HG02763 (cell line): ENCODE results near the gene MAPKAP1.

Source experiments
- ATAC-seq: cut with Tn5 transposase; IDR thresholded peaks from one replicate; pipeline ENCODE4 v1.9.1; 2021; ENCODE audit warnings: mild to moderate bottlenecking, moderate library complexity; ENCODE audit not compliant: unreplicated experiment

Gene MAPKAP1

DNA sequence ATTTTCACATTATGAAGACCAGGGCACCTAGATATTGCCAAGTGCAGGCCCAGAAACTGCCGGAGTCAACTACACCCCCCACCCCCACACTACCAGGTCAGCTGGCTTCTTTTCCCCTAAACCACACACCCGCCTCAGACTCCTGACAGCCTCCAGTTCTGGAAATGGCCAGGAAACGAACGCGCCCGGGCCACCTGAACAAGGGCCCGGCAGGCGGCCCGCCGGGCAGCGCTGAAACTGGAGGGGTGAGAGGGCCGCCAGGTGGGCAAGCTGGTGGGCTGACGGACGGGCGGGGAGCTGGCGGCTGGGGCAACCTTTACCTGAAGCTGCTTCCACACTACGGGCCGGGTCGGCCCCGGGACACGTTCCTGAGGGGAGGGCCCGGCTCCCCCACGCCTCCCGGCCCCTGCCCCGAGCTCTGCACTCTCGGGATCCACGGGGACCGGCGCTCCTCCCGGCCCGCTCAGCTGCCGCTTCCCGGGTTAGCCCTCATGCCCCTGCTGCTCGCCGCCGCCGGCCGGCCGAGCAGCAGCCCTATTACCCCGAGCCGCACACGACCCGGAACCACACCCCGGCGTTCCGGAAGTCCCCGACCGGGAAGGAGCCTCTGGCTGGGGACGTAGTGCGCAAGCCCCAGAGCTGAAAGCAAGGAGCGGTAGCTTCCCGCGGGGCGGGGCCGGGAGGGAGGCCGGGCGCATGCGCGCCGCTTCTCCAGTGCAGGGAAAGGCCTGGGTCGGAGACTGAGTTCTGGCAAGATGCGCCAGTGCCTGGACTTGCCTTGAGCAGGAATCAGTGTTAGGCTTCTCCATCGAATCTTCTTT lies at the start of gene MAPKAP1:
MAPKAP1 (minus strand) TSS at position 558 of the 821 bp plus-strand sequence. CDS start 34,634 bp downstream, outside the sequence.
- peak; percentile 89 for ATAC-seq

DNA sequence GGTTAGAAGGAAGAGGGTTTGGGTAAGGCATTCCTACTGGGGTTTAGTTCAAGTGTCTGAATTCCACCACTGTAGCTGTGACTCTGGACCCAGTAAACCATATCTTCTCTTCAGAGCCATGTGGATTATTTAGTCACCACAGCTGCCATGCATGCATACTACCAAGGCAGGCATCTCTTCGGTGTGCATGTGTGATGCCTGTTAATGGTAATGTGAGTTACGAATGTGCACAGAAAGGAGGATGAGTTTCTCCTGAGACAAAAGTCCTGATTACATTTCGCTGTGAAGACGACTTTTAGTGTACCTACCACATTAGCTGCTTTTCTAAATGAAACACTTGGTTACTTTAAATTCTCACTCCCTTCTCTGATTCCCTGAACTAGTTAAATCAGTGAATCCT lies 49.5 kb upstream of the MAPKAP1 start:
- ATAC-seq: no peak

DNA sequence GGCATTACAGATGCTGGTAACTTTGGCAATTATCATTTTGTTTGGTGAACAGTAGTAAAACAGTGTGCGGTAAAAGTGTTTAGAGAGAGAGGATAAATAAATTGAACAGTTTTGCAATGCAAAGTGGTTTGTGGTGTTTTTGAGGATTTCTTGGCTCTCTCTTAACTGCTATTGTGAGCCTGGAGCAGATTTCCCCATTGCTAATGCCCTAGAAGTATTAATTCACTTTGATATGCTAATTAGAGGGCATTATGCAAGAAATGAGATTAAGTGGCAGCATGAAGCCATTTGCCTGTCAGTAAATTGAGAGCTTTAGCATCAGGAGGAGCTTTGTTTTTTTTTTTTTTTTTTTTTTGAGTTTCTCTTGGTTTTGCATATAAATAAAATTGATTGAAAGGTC lies 48.3 kb upstream of the MAPKAP1 start:
- ATAC-seq: no peak

DNA sequence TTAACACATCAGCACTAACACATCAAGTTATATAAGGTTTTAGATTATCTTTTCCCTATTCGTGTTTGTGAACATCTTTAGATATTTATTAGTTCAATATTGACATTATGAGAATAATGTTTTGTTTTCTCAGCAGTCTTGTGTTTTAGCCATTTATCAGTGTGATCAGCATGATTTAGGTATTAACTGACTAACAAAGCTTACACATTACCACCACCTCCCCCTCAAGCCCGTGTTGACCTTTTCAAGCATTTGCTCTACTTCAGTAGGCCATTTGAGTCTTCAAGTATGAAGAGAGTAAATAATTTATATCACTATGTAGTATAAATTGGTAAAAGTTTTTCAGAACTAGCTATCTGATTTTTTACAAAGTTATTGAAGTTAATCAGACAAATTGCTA lies 47.1 kb upstream of the MAPKAP1 start:
- no peak for ATAC-seq

DNA sequence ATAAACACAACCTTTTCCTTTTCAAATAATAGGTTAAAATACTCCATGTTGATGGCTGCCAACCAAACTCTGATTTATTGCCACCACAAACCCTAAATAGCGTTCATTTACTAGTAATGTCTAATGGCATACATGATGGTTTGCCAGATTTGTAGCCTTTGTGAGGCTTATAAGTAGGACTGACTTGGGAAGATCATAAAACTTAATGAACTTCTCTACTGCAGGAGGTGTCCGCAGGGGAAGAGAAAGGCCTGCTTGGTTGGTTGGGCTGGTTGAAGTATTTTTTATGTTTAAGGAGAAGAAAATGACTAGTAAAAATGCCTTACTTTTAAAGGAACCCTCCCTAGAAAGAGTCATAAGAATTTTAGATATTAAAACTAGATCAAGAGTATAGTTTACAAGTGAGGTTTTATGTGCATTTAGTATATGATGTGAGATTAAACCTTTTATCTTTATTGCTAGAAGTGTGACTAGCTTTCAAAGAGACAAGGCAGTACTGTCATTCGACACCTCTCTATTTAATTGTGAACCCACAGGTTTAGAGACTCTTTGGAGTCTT lies 45.1 kb upstream of the MAPKAP1 start:
- ATAC-seq: no peak

DNA sequence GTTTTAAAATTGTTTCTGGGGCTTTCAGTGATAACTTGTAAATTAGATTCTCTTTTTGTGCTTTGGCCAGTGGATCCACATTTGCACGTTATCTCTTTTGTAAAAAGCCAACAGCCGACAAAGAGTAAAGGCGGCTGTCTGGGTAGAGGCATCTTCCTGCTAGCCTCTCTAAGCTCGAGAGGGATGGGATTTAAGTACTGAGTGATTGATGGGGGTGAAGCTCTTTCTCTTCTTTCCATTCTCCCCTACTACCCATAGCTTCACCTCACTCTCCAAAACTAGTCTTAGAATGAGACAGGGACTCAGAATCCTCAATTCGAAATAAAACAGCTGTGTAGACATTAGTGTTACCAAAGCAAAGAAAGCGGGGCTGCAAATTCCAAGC lies 43.6 kb upstream of the MAPKAP1 start:
- no peak for ATAC-seq

DNA sequence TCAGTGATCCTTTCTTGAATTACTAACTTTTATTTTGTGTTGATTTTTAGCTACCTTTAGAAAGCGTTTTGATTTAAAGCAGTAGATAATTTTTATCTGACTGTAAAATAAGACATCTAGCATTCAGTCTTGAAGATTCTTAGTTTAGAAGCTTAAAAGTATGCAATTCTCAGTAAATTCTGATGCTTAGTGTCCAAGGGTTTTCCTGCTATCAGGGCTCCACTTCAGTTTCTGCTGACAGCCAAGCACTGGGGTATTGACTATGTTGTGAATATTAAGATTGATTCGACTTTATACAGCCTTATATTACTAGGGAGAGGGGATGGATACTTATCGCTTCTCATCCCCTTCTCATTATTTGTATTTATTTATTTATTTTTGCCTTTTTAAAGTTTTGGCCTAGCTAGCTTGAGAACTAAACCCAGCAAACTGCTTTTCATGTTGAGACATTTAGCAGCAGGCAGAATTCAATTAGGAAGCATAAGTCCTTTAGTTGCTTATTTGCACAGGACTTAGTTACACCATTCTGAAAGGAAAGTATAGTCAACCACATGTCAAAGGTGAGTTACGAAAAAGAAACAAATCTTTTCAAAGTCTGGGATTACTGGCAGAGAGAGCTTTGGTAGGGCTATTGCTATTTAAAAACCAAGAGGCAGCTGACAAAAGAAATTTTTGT lies 43.1 kb upstream of the MAPKAP1 start:
- ATAC-seq: no peak

DNA sequence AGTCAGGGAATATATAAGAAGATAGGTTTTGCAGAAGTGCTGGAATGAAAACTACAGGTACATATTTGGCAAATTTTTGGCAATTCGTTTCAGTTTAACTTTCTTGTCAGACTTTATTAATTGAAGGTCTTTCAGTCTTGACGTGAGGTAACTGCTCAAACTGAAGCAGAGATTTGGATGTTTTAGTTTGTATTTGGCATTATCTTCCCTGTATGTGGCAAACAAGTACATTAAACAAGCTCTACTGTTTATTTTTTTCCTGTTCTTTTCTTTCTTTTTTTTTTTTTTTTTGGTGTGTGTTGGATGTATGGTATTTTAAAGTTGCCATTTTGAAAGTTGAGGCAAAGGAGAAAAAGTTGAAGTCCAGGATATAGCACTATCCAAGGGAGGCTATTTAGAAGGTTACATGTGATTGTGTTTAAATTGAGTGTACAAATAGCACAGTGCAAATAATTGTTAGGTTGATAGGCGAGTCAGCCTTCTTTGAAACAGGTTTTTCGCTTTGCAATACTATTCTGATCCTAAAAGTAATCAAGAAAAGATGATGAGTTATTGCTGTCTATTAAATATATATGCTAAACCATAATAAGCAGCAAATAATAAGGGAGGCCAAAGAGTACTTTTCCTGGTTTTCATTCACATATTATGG lies 42.4 kb upstream of the MAPKAP1 start:
- no peak for ATAC-seq

DNA sequence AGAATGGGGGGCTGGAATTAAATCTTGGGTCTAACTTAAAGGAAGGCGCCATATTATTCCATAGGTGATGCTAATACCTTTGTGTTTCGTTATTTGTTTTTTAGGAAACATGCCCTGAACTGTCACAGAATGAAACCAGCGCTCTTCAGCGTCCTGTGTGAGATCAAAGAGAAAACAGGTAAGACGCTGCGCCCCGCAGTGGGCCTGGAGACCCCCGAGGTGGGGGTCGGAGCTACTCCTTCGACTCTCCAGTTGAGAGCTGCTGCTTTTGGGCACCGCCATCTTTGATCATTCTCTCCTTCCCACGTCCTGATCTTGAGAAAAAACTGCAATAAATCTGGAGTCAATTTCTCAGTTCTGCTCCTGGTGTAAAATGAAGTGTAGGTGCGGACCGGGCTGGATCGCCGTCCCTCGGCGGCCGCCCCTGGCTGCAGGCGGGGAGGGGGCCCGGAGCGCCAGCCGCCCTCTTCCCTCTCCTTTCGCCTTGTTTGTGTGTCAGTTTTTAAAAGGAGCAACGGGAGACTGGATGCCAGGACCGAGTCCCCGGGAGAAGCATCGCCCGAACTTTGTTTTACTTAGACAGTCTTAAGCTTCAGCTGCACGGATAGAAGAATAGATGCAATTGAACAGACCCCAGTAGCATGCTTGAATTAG lies 41.6 kb upstream of the MAPKAP1 start:
- ATAC-seq: no peak

DNA sequence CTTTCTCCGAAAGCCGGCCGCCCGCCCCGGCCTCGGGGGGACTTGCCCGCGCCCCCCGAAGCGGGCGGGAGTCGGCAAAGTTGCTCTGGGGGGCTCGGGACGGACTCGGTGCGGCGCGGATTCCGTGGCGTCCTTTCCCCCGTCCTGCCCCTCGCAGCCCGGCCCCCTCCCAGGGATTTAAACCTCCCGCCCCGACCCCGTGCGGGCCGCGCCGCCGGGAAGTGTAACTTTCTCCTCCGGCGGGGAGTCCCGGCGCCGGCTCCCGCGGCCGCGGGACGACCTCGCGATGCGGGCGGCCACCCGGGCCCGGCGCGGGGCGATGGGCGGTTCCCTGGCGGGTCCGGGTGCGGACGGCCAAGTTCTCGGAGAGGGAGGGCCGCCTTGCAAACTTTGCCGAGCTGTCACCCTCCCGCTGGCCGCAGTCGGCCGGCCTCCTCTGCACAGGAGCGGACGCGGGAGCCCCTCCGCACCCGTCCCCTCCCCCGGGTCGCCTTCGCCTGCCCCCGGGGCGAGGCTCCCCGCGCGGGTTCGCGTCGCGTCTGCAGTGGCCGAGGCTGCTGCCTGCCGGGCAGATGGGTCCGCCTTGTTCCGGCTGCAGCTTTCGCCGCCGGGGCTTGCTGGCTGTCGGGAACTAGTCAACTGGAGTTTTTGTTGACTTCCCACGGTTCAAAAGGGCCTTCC lies 40.9 kb upstream of the MAPKAP1 start:
- ATAC-seq: no peak

DNA sequence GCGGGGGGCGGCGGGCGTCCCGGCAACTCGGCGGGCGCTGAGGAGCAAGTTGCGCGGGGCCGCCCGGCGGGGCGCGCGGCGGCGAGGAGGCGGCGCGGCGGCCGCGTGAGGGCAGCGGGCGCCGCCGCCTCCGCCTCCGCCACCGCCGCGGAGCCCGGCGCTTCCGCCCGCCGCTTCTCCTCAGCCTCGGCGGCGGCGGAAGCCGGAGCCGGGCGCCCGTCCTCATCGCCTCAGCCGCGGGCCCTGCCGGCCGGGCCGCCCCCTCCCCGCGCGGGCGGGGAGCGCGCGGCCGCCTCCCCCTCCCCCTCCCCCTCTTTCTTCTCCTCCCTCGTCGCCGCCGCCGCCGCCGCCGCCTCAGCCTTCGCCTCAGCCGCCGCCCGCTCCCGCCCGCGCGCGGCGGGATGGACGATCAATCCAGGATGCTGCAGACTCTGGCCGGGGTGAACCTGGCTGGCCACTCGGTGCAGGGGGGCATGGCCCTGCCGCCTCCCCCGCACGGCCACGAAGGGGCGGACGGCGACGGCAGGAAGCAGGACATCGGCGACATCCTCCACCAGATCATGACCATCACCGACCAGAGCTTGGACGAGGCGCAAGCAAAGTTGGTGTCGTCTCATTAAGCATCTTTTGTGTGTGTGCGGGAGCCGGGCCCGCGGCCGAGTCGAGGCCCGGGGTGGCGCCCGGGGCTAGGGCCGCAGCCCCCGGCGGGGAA lies 40.2 kb upstream of the MAPKAP1 start, which contains the start of gene PBX3:
PBX3 (plus strand) TSS at position 321 of the 712 bp plus-strand sequence.
- peak; percentile 20 for ATAC-seq

DNA sequence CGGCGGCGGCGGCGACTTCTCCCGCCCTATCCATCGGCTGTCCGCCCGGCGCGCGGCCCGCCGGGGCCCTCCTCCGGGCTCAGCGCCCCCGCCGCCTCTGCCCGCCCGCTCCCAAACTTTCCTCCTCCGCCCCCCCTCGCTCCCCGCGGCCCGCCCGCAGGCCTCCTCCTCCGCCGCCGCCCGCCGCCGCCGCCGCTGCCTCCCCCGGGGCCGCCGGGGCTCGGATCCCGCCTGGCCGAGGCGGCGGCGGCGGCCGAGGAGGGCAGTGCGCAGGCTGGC lies 39.7 kb upstream of the MAPKAP1 start:
- ATAC-seq: no peak

DNA sequence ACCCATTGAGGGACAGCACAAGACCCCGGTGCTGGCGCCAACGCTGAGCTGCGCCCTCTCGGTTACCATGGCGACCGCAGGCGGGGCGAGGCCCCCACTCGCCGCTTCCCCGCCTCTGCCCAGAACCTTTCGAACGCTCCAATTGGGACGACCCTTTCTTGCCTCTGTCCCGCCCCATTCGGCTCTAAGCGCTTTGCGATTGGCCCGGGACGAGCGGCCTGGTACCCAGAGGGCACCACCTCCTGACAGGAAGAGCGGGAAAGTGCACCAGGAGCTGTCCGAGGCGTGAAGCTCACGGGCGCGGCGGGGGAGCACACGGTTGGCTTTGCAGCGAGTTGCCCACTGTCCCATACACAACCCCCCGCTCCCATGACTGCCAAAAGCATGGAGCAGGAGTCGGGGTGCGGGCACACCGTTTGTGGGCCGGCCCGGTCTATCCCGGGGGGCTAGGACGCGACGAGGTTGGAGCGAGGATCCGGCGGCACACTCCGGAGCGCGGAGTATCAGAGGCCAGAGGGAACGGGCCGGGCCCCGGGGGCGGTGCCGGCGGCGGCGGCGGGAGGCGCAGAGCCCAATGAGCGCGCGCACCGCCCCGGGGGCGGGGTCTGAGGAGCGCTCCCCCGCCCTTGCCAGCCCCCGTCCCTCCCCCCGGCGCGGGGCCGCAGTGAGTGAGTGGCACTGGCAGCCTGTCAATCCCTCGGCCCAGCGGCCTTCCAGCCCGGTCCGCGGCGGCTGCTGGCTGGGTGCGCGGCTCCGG lies 39.2 kb upstream of the MAPKAP1 start:
- ATAC-seq: peak; percentile 59

DNA sequence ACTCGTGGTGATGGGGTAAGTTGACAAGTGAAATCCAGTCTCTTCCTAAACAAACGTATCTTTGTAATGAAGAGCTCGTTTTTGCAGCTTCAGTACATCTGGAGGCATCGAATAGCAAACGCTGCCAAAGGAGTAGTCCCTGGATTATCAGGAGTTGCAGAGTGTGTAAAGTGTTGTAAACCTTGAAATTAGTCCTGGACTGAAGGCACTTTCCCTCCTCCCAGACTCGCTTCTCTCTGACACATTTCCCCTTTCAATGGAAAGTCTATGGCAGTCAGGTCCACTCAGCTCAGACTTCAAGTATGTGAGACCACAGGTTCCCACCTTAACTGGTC lies 38.6 kb upstream of the MAPKAP1 start:
- no peak for ATAC-seq

DNA sequence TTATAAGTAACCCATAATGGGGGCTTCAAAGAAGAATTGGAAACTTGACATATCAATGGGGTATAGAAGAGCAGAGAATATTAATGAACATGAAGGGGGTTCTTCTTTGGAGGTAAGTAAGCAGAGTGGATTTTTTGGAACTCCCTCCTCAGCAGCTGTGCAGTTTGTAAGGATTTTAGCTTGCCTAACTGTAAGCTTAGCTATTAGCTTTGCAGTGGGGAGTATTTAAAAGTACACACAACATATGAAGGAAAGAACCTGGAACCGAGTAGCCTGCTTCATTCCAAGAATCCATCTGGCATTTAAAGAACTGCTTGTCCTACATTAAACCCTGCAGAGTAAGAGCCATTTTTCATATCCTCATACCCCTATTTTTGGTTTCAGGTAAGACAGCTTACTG lies 38.0 kb upstream of the MAPKAP1 start:
- ATAC-seq: no peak

DNA sequence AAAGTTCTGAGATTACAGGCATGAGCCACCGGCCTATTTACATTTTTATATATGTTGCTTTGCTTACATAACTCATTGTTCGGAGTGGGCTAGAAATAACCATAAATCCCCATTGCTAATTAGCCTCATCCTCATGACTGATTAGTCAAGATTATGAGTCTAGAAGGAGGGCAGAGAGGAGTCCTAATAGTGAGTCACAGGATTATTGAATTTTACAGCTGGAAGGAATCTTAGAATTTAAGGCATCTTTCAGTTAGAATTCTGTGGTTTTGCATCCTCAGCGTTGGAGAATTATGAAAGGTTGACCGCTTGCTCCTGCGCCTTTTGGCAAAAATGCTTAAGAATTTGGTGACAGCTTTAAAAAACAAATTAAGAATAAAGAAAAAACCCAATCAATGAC lies 37.6 kb upstream of the MAPKAP1 start:
- ATAC-seq: no peak

DNA sequence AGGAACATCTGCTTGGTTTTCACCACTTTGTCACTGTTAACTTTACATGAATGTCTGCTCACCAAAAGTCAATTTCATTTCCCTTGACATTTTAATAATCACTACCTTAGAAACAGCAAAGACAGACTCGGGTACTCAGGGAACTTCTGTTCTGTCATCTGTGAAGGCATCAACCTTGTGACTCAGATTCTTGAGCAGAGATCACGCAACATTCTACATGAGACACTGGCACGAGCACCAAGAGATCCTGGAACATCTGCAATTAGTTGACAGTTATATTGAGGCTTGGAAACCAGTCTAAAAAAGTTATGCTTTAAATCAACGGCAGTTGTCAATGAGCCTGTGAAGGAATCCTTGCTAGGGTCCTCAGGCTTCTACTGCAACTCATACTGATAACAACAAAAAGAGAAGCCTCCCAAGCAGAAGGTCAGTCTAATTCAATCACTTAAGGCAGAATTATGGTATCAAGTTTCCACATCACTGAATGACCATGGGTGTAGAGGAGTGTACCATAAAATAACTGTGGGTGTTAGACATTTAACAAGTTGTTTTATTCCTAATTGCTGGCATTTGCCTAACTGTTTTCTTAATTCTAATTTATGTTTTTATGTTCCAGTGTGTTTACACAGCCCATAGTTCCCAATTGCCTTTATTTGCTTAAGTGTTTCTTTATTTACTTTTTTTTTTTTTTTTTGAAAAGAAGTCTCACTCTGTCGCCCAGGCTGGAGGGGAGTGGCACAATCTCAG lies 36.8 kb upstream of the MAPKAP1 start:
- ATAC-seq: no peak

DNA sequence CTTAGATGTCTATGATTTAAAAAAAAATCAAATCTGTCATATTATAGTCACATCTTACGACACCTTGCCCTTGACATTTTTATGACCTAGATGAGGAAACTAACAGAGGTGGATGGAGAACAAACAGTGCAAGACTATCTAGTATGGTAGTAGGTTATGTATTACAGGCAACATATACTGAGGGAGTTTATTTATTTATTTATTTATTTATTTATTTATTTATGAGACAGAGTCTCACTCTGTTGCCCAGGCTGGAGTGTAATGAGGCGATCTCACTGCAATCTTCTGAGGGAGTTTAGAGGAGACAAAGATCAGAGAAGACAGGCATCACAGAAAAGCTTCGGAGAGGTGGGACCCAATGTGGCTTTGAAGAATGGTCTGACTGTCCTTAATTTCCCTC lies 35.6 kb upstream of the MAPKAP1 start:
- ATAC-seq: no peak

DNA sequence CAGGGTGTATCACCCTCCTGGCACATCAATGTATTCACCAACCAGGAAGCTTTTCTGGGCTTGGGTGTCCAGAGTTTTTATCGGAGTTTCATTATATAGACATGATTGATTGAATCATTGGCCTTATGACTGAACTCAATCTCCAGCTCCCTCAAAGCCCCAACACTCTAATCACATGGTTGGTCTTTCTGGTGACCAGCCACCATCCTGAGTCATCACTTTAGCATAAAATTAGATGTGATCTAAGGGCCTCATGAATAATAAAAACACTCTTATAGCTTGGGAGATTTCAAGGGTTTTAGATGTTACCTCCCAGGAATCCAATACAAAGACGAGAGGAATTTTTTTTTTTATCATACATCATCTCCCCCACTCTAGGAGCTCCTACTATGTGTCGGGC lies 32.4 kb upstream of the MAPKAP1 start:
- ATAC-seq: no peak
